ENCODE data around the gene RAP2C.

The RAP2C gene

GRCh38 chrX:132199941-132200340, 19.3 kb downstream of the RAP2C start:
- H3K23ac ChIP-seq (ENCODE audit: low read length): no peak overlapping the region
- H3K9ac ChIP-seq (ENCODE audit: low read length): no peak overlapping the region
- no peaks in the 10 kb centered on the region for H3K27me3 ChIP-seq (ENCODE audit: insufficient read depth, low read length, poor library complexity)
- H3K79me1 ChIP-seq (ENCODE audit: low read length): no peaks in the 10 kb centered on the region
- H2AK5ac ChIP-seq (ENCODE audit: low read length): no peak overlapping the region
- no peak overlapping the region for H2BK15ac ChIP-seq (replicated peaks; ENCODE audit: low read depth)
- WGBS (ENCODE audit: extremely low coverage, insufficient coverage, low lambda C conversion rate): no CpG with 5 or more reads among the region's 6 CpGs
- H3K4me1 ChIP-seq (ENCODE audit: control insufficient read depth, low read depth, low read length): no peaks in the 10 kb centered on the region
- H3K4me2 ChIP-seq (ENCODE audit: low read length): no peak overlapping the region
- no peak overlapping the region for H2BK120ac ChIP-seq (ENCODE audit: low read depth, low read length)
- H2BK5ac ChIP-seq (ENCODE audit: low read length): no peak overlapping the region
- no peaks in the 10 kb centered on the region for H3K36me3 ChIP-seq (ENCODE audit: control insufficient read depth, insufficient read depth, low read length)
- no peak overlapping the region for H3K18ac ChIP-seq (ENCODE audit: low read length)
- no peak overlapping the region for H3K4ac ChIP-seq (ENCODE audit: low read depth, low read length)
- no peak overlapping the region for H3K27ac ChIP-seq (ENCODE audit: low read depth, low read length)
- no peak overlapping the region for H4K8ac ChIP-seq (ENCODE audit: low read depth, low read length)
- H4K5ac ChIP-seq (ENCODE audit: low read length): no peak overlapping the region
- H3K4me3 ChIP-seq (ENCODE audit: low read length): no peak overlapping the region
- no peaks in the 10 kb centered on the region for H3K79me2 ChIP-seq (ENCODE audit: control insufficient read depth, insufficient read depth, low read length)
- no peak overlapping the region for H3K56ac ChIP-seq (ENCODE audit: low read length)
- no peak for DNase-seq

DNA sequence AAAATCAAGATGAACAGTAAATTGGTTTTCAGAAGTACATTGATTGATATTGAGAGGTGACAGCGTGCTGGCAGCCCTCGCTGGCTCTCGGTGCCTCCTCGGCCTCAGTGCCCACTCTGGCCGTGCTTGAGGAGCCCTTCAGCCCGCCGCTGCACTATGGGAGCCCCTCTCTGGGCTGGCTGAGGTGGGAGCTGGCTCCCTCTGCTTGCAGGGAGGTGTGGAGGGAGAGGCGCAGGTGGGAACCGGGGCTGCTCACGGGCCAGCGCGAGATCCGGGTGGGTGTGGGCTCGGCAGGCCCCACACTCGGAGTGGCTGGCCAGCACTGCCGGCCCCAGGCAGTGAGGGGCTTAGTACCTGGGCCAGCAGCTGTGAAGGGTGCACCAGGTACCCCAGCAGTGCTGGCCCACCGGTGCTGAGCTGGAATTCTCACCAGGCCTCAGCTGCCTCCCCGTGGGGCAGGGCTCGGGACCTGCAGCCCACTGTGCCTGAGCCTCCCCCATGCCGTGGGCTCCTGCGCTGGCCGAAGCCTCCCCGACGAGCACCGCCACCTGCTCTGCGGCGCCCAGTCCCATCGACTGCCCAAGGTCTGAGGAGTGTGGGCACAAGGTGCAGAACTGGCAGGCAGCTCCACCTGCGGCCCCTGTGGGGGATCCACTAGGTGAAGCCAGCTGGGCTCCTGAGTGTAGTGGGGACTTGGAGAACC, 25.2 kb downstream of the RAP2C start:
- H2BK120ac ChIP-seq (ENCODE audit: low read depth, low read length): no peak overlapping the region
- H2BK5ac ChIP-seq (ENCODE audit: low read length): no peak overlapping the region
- H3K4me2 ChIP-seq (ENCODE audit: low read length): no peak overlapping the region
- H3K36me3 ChIP-seq (ENCODE audit: control insufficient read depth, insufficient read depth, low read length): no peaks in the 10 kb centered on the region
- no peak for DNase-seq
- H3K9ac ChIP-seq (ENCODE audit: low read length): no peak overlapping the region
- no peak overlapping the region for H4K8ac ChIP-seq (ENCODE audit: low read depth, low read length)
- no peak overlapping the region for H3K23ac ChIP-seq (ENCODE audit: low read length)
- no peaks in the 10 kb centered on the region for H3K27me3 ChIP-seq (ENCODE audit: insufficient read depth, low read length, poor library complexity)
- H3K79me1 ChIP-seq (ENCODE audit: low read length): no peaks in the 10 kb centered on the region
- H2AK5ac ChIP-seq (ENCODE audit: low read length): no peak overlapping the region
- no CpG with 5 or more reads among the region's 29 CpGs for WGBS (ENCODE audit: extremely low coverage, insufficient coverage, low lambda C conversion rate)
- H2BK15ac ChIP-seq (replicated peaks; ENCODE audit: low read depth): no peak overlapping the region
- no peak overlapping the region for H3K4me3 ChIP-seq (ENCODE audit: low read length)
- H3K18ac ChIP-seq (ENCODE audit: low read length): no peak overlapping the region
- no peak overlapping the region for H3K56ac ChIP-seq (ENCODE audit: low read length)
- H3K27ac ChIP-seq (ENCODE audit: low read depth, low read length): no peak overlapping the region
- no peak overlapping the region for H3K4ac ChIP-seq (ENCODE audit: low read depth, low read length)
- H3K79me2 ChIP-seq (ENCODE audit: control insufficient read depth, insufficient read depth, low read length): no peaks in the 10 kb centered on the region
- no peaks in the 10 kb centered on the region for H3K4me1 ChIP-seq (ENCODE audit: control insufficient read depth, low read depth, low read length)
- H4K5ac ChIP-seq (ENCODE audit: low read length): no peak overlapping the region

DNA sequence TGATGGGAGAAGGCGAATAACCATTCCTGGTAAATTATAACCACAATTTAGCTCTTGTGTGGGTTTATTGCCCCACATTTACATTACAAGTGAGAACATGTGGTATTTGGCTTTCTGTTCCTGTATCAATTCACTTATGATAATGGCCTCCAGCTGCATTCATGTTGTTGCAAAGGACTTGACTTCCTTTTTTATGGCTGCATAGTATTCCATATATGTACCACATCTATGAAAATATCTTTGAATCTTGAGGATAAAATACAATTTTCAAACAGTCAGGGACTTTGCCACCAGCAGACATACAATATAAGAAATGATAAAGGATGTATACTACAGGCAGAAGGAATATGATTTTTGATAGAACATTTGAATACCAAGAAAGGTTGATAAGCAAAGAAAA, 27.3 kb downstream of the RAP2C start:
- Histone ChIP-seq H3K4me2 (ENCODE audit: low read length) (no peak overlapping the region), H3K27me3 (ENCODE audit: insufficient read depth, low read length, poor library complexity) (no peaks in the 10 kb centered on the region), H2BK15ac (replicated peaks; ENCODE audit: low read depth) (no peak overlapping the region), H4K8ac (ENCODE audit: low read depth, low read length) (no peak overlapping the region), H3K56ac (ENCODE audit: low read length) (no peak overlapping the region), H3K36me3 (ENCODE audit: control insufficient read depth, insufficient read depth, low read length) (no peaks in the 10 kb centered on the region), H3K4me3 (ENCODE audit: low read length) (no peak overlapping the region), H3K9ac (ENCODE audit: low read length) (no peak overlapping the region), H3K23ac (ENCODE audit: low read length) (no peak overlapping the region), H3K4me1 (ENCODE audit: control insufficient read depth, low read depth, low read length) (no peaks in the 10 kb centered on the region), H2AK5ac (ENCODE audit: low read length) (no peak overlapping the region), H3K79me2 (ENCODE audit: control insufficient read depth, insufficient read depth, low read length) (no peaks in the 10 kb centered on the region), H2BK120ac (ENCODE audit: low read depth, low read length) (no peak overlapping the region), H2BK5ac (ENCODE audit: low read length) (no peak overlapping the region), H3K18ac (ENCODE audit: low read length) (no peak overlapping the region), H3K79me1 (ENCODE audit: low read length) (no peaks in the 10 kb centered on the region), H3K27ac (ENCODE audit: low read depth, low read length) (no peak overlapping the region), H4K5ac (ENCODE audit: low read length) (no peak overlapping the region), H3K4ac (ENCODE audit: low read depth, low read length) (no peak overlapping the region)
- WGBS (ENCODE audit: extremely low coverage, insufficient coverage, low lambda C conversion rate): no CpG with 5 or more reads among the region's 1 CpG
- no peak for DNase-seq

GRCh38 chrX:132188175-132188574, 31.1 kb downstream of the RAP2C start:
- Histone ChIP-seq H3K9ac (ENCODE audit: low read length) (no peak overlapping the region), H3K18ac (ENCODE audit: low read length) (no peak overlapping the region), H3K23ac (ENCODE audit: low read length) (no peak overlapping the region), H2AK5ac (ENCODE audit: low read length) (no peak overlapping the region), H3K56ac (ENCODE audit: low read length) (no peak overlapping the region), H2BK15ac (replicated peaks; ENCODE audit: low read depth) (no peak overlapping the region), H4K8ac (ENCODE audit: low read depth, low read length) (no peak overlapping the region), H3K4ac (ENCODE audit: low read depth, low read length) (no peak overlapping the region), H3K79me2 (ENCODE audit: control insufficient read depth, insufficient read depth, low read length) (no peaks in the 10 kb centered on the region), H3K4me3 (ENCODE audit: low read length) (no peak overlapping the region), H2BK120ac (ENCODE audit: low read depth, low read length) (no peak overlapping the region), H3K36me3 (ENCODE audit: control insufficient read depth, insufficient read depth, low read length) (no peaks in the 10 kb centered on the region), H3K79me1 (ENCODE audit: low read length) (no peaks in the 10 kb centered on the region), H3K27me3 (ENCODE audit: insufficient read depth, low read length, poor library complexity) (no peaks in the 10 kb centered on the region), H3K4me1 (ENCODE audit: control insufficient read depth, low read depth, low read length) (no peaks in the 10 kb centered on the region), H4K5ac (ENCODE audit: low read length) (no peak overlapping the region), H2BK5ac (ENCODE audit: low read length) (no peak overlapping the region), H3K27ac (ENCODE audit: low read depth, low read length) (no peak overlapping the region), H3K4me2 (ENCODE audit: low read length) (no peak overlapping the region)
- DNase-seq: no peak
- WGBS (ENCODE audit: extremely low coverage, insufficient coverage, low lambda C conversion rate): no CpG with 5 or more reads among the region's 3 CpGs

DNA sequence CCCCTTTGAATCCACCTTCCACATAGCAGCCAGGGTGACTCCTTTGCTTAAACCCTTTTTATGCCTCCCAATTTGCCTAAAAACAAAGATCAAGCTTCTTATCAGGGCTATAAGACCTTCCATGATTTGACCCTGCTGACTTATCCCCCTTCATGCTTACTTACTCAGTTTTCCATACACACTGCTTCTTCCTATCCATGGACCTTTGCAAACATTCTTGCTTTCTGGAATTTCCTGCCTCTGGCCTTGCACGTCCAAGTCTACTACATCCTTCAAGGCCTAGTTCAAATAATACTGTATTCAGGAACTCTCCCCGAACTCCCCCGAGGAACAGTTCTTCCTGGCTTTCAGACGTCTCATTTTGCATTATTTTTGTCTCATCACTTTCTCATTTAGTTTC, 31.8 kb downstream of the RAP2C start:
- Histone ChIP-seq H2AK5ac (ENCODE audit: low read length) (no peak overlapping the region), H3K9ac (ENCODE audit: low read length) (no peak overlapping the region), H3K23ac (ENCODE audit: low read length) (no peak overlapping the region), H3K27ac (ENCODE audit: low read depth, low read length) (no peak overlapping the region), H3K18ac (ENCODE audit: low read length) (no peak overlapping the region), H3K27me3 (ENCODE audit: insufficient read depth, low read length, poor library complexity) (no peaks in the 10 kb centered on the region), H4K5ac (ENCODE audit: low read length) (no peak overlapping the region), H2BK120ac (ENCODE audit: low read depth, low read length) (no peak overlapping the region), H2BK15ac (replicated peaks; ENCODE audit: low read depth) (no peak overlapping the region), H3K4me3 (ENCODE audit: low read length) (no peak overlapping the region), H3K79me1 (ENCODE audit: low read length) (no peaks in the 10 kb centered on the region), H3K4ac (ENCODE audit: low read depth, low read length) (no peak overlapping the region), H3K56ac (ENCODE audit: low read length) (no peak overlapping the region), H3K79me2 (ENCODE audit: control insufficient read depth, insufficient read depth, low read length) (no peaks in the 10 kb centered on the region), H3K36me3 (ENCODE audit: control insufficient read depth, insufficient read depth, low read length) (no peaks in the 10 kb centered on the region), H4K8ac (ENCODE audit: low read depth, low read length) (no peak overlapping the region), H3K4me1 (ENCODE audit: control insufficient read depth, low read depth, low read length) (no peaks in the 10 kb centered on the region), H3K4me2 (ENCODE audit: low read length) (no peak overlapping the region), H2BK5ac (ENCODE audit: low read length) (no peak overlapping the region)
- no peak for DNase-seq
- WGBS (ENCODE audit: extremely low coverage, insufficient coverage, low lambda C conversion rate): no CpG with 5 or more reads among the region's 4 CpGs

- no CpG with 5 or more reads among the region's 4 CpGs for WGBS (ENCODE audit: extremely low coverage, insufficient coverage, low lambda C conversion rate)
- Histone ChIP-seq H3K79me2 (ENCODE audit: control insufficient read depth, insufficient read depth, low read length) (no peaks in the 10 kb centered on the region), H2BK15ac (replicated peaks; ENCODE audit: low read depth) (no peak overlapping the region), H3K9ac (ENCODE audit: low read length) (no peak overlapping the region), H3K79me1 (ENCODE audit: low read length) (no peaks in the 10 kb centered on the region), H3K4ac (ENCODE audit: low read depth, low read length) (no peak overlapping the region), H4K8ac (ENCODE audit: low read depth, low read length) (no peak overlapping the region), H3K23ac (ENCODE audit: low read length) (no peak overlapping the region), H2BK5ac (ENCODE audit: low read length) (no peak overlapping the region), H3K4me2 (ENCODE audit: low read length) (no peak overlapping the region), H3K27me3 (ENCODE audit: insufficient read depth, low read length, poor library complexity) (no peaks in the 10 kb centered on the region), H3K56ac (ENCODE audit: low read length) (no peak overlapping the region), H2BK120ac (ENCODE audit: low read depth, low read length) (no peak overlapping the region), H3K27ac (ENCODE audit: low read depth, low read length) (no peak overlapping the region), H3K18ac (ENCODE audit: low read length) (no peak overlapping the region), H3K36me3 (ENCODE audit: control insufficient read depth, insufficient read depth, low read length) (no peaks in the 10 kb centered on the region), H2AK5ac (ENCODE audit: low read length) (no peak overlapping the region), H4K5ac (ENCODE audit: low read length) (no peak overlapping the region), H3K4me1 (ENCODE audit: control insufficient read depth, low read depth, low read length) (no peaks in the 10 kb centered on the region), H3K4me3 (ENCODE audit: low read length) (no peak overlapping the region)
- DNase-seq: peak; percentile 66
Observed at GRCh38 chrX:132184871-132185270, 34.4 kb downstream of the RAP2C start.

All from mesendoderm (in vitro differentiated cells).